Measurements from ENCODE around the gene FBLIM1. TPM values are rescaled to one million over a fixed set of nuclear protein-coding genes. Genes with fewer than 3 reads are reported as not detected.
A peak's percentile ranks its signal among the peaks of the same experiment; 100 is the strongest.

Gene FBLIM1
- total RNA-seq, 2 experiments from 2014 or later, result not detected

GRCh38 chr1:15755021-15755645 is 3.5 kb upstream of the FBLIM1 start:
- Mint-ChIP-seq H3K4me1 (ENCODE audit: low read depth) (peaks cover 10% of the 10 kb centered on the region), H3K4me3 (no peak overlapping the region), H3K9me3 (ENCODE audit: insufficient read depth) (no peaks in the 10 kb centered on the region), H3K36me3 (ENCODE audit: low read depth) (no peaks in the 10 kb centered on the region), H3K27me3 (ENCODE audit: low read depth) (peaks cover 32% of the 10 kb centered on the region), H3K27ac (no peak overlapping the region)
- DNase-seq (no peak), ATAC-seq (no peak)
- POLR2A ChIA-PET, result no interaction called here
- CTCF ChIA-PET, result no interaction called here

GRCh38 chr1:15755646-15756040 is 3.0 kb upstream of the FBLIM1 start:
- Mint-ChIP-seq H3K27me3 (ENCODE audit: low read depth) (peaks cover 34% of the 10 kb centered on the region), H3K36me3 (ENCODE audit: low read depth) (no peaks in the 10 kb centered on the region), H3K9me3 (ENCODE audit: insufficient read depth) (no peaks in the 10 kb centered on the region), H3K4me3 (no peak overlapping the region), H3K27ac (no peak overlapping the region), H3K4me1 (ENCODE audit: low read depth) (peaks cover 10% of the 10 kb centered on the region)
- ATAC-seq (no peak), DNase-seq (no peak)
- CTCF ChIA-PET, result no interaction called here
- POLR2A ChIA-PET, result no interaction called here

DNA sequence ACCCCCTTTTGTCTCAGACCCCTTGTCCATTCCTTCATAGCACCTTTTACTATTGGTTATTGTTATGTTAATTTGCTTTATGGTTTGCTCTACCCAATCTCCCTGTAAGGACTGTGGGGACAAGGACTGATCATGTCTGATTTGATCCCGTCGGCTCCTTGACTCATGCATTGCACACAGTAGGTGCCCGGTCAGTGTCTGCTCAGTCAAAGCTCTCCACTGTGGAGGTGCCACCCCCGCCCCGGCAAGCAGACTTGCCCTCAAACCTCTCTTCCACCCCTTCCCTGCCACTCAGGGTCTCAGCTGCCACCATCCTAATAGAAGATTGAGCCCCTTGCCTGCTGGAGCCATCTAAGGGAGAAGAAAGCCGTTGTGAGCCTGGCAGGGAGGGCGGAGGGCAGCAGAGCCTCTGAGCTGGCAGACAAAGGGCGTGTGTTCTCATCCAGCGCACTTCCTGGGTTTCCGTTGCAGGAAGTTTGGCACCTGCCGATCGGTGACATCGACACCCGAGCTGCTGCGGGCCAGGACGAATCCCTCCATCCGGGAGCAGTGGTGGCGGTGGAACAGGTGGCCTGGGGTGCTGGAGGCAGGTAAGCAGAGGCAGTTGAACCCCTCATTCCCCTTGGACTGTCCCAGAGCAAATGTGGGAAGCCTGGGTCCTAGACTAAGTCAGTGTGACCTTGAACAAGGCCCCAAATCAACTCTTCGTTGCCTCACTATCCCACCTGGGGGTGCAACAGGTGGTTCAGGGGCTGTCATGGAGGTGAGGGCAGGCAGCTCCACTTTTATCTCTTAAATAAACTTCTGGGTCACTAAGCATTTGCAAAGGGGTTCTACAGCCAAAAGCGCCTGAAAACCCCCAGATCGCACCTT is 2.2 kb upstream of the FBLIM1 start:
- Mint-ChIP-seq H3K4me1 (ENCODE audit: low read depth) (peaks cover 10% of the 10 kb centered on the region), H3K4me3 (no peak overlapping the region), H3K27ac (no peak overlapping the region), H3K27me3 (ENCODE audit: low read depth) (peaks cover 38% of the 10 kb centered on the region), H3K9me3 (ENCODE audit: insufficient read depth) (no peaks in the 10 kb centered on the region), H3K36me3 (ENCODE audit: low read depth) (no peaks in the 10 kb centered on the region)
- peak; percentile 31 for ATAC-seq
- no peak for DNase-seq
- POLR2A ChIA-PET, result no interaction called here
- CTCF ChIA-PET, result interaction anchor here (0.8 kb wide), 1 partner anchor 40 kb away, joined by 3 read pairs; no protein-coding TSS in a partner anchor

- no peak overlapping the region for H3K4me3 Mint-ChIP-seq
- H3K27me3 Mint-ChIP-seq (ENCODE audit: low read depth), result peaks cover 41% of the 10 kb centered on the region
- CTCF ChIA-PET, result interaction anchor here (0.8 kb wide), 1 partner anchor 39 kb away, joined by 3 read pairs; no protein-coding TSS in a partner anchor
- H3K27ac Mint-ChIP-seq, result no peak overlapping the region
- no peak for ATAC-seq
- H3K4me1 Mint-ChIP-seq (ENCODE audit: low read depth), result peaks cover 10% of the 10 kb centered on the region
- DNase-seq, result no peak
- no peaks in the 10 kb centered on the region for H3K36me3 Mint-ChIP-seq (ENCODE audit: low read depth)
- POLR2A ChIA-PET, result no interaction called here
- H3K9me3 Mint-ChIP-seq (ENCODE audit: insufficient read depth), result no peaks in the 10 kb centered on the region
Measured at GRCh38 chr1:15757016-15757543, 1.5 kb upstream of the FBLIM1 start.

GRCh38 chr1:15757575-15758342 is 836 bp upstream of the FBLIM1 start:
- no peak overlapping the region for H3K27ac Mint-ChIP-seq
- CTCF ChIA-PET, result no interaction called here

GRCh38 chr1:15758953-15759661 is 512 bp downstream of the FBLIM1 start:
- Mint-ChIP-seq H3K27me3 (ENCODE audit: low read depth) (peaks cover 41% of the 10 kb centered on the region), H3K36me3 (ENCODE audit: low read depth) (no peaks in the 10 kb centered on the region), H3K4me1 (ENCODE audit: low read depth) (peaks cover 10% of the 10 kb centered on the region), H3K27ac (no peak overlapping the region), H3K9me3 (ENCODE audit: insufficient read depth) (no peaks in the 10 kb centered on the region), H3K4me3 (no peak overlapping the region)
- ChIA-PET POLR2A (no interaction called here), CTCF (no interaction called here)
- peak; percentile 19 for ATAC-seq
- DNase-seq, result no peak

More at GRCh38 chr1:15757575-15758342, 836 bp upstream of the FBLIM1 start:
- peaks cover 41% of the 10 kb centered on the region for H3K27me3 Mint-ChIP-seq (ENCODE audit: low read depth)
- POLR2A ChIA-PET, result no interaction called here
- no peaks in the 10 kb centered on the region for H3K36me3 Mint-ChIP-seq (ENCODE audit: low read depth)
- ATAC-seq (no peak), DNase-seq (no peak)
- peaks cover 10% of the 10 kb centered on the region for H3K4me1 Mint-ChIP-seq (ENCODE audit: low read depth)
- H3K9me3 Mint-ChIP-seq (ENCODE audit: insufficient read depth), result no peaks in the 10 kb centered on the region
- H3K4me3 Mint-ChIP-seq, result peak overlapping the region; percentile 15

- CTCF ChIA-PET, result no interaction called here
- Mint-ChIP-seq H3K27me3 (ENCODE audit: low read depth) (peaks cover 34% of the 10 kb centered on the region), H3K4me1 (ENCODE audit: low read depth) (peaks cover 10% of the 10 kb centered on the region), H3K27ac (no peak overlapping the region), H3K4me3 (no peak overlapping the region), H3K36me3 (ENCODE audit: low read depth) (no peaks in the 10 kb centered on the region), H3K9me3 (ENCODE audit: insufficient read depth) (no peaks in the 10 kb centered on the region)
- DNase-seq (no peak), ATAC-seq (no peak)
- POLR2A ChIA-PET, result no interaction called here
Measured at GRCh38 chr1:15760520-15761211, 2.1 kb downstream of the FBLIM1 start.

GRCh38 chr1:15761366-15762128 is 3.0 kb downstream of the FBLIM1 start:
- H3K4me1 Mint-ChIP-seq (ENCODE audit: low read depth), result peaks cover 5% of the 10 kb centered on the region
- no peak for ATAC-seq
- POLR2A ChIA-PET, result no interaction called here
- H3K4me3 Mint-ChIP-seq, result no peak overlapping the region
- CTCF ChIA-PET, result interaction anchor here (0.8 kb wide), 1 partner anchor 42 kb away, joined by 3 read pairs; no protein-coding TSS in a partner anchor
- no peak for DNase-seq
- no peaks in the 10 kb centered on the region for H3K36me3 Mint-ChIP-seq (ENCODE audit: low read depth)
- peaks cover 27% of the 10 kb centered on the region for H3K27me3 Mint-ChIP-seq (ENCODE audit: low read depth)
- no peak overlapping the region for H3K27ac Mint-ChIP-seq
- H3K9me3 Mint-ChIP-seq (ENCODE audit: insufficient read depth), result no peaks in the 10 kb centered on the region

GRCh38 chr1:15762546-15762945 is 4.0 kb downstream of the FBLIM1 start:
- DNase-seq (no peak), ATAC-seq (no peak)
- Mint-ChIP-seq H3K27me3 (ENCODE audit: low read depth) (peaks cover 17% of the 10 kb centered on the region), H3K27ac (no peak overlapping the region), H3K4me1 (ENCODE audit: low read depth) (peaks cover 3% of the 10 kb centered on the region), H3K36me3 (ENCODE audit: low read depth) (no peaks in the 10 kb centered on the region), H3K4me3 (no peak overlapping the region), H3K9me3 (ENCODE audit: insufficient read depth) (no peaks in the 10 kb centered on the region)
- ChIA-PET POLR2A (no interaction called here), CTCF (no interaction called here)

DNA sequence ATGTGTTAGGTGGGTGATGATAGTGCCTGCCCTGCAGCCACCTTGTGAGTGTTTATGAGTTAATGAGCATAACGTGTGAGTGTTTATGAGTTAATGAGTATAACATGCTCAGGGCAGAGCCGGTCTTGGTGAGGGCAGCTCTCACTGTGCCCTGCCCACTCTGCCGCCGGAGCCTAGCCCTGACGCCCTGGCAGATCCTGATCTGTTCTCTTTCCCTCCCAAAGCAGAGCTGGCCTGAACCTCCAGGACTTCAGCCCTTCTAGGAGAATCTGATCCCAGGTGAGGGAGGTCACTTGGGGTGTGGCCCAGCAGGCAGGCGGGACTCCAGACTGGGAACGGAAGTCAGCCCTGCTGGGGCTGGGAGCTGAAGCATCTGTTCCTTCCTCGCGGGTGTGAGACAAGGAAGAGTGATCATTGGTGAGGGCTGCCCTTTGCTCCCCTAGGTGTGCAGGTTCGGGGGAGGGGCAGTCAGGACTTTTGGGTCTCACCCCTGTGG is 5.7 kb downstream of the FBLIM1 start:
- POLR2A ChIA-PET, result no interaction called here
- no peak overlapping the region for H3K27ac Mint-ChIP-seq
- DNase-seq (no peak), ATAC-seq (no peak)
- no peaks in the 10 kb centered on the region for H3K9me3 Mint-ChIP-seq (ENCODE audit: insufficient read depth)
- H3K4me1 Mint-ChIP-seq (ENCODE audit: low read depth), result no peaks in the 10 kb centered on the region
- H3K27me3 Mint-ChIP-seq (ENCODE audit: low read depth), result peaks cover 12% of the 10 kb centered on the region
- H3K36me3 Mint-ChIP-seq (ENCODE audit: low read depth), result no peaks in the 10 kb centered on the region
- CTCF ChIA-PET, result interaction anchor here (1.6 kb wide), 1 partner anchor 315 kb away, joined by 3 read pairs; no protein-coding TSS in a partner anchor
- no peak overlapping the region for H3K4me3 Mint-ChIP-seq
